GM12892 (cell line): ENCODE data around the gene MAP4.
"Not testable (repeated sequence)": the region's sequence is repeated elsewhere in the genome, so short reads cannot be mapped to it uniquely, and the experiment has no call there.

Experiments used
- DNase-seq: peaks from one replicate; pipeline ENCODE4 v3.0.0; 2011; ENCODE audit not compliant: insufficient read length
- FAIRE-seq: peaks from 2 replicates; lab custom pipeline; 2011; peaks lifted over from hg19 to GRCh38; lab: Jason Lieb, UNC
- POLR2A ChIP-seq: IDR thresholded peaks from 2 replicates; pipeline ENCODE4 v1.6.1; 2011; ENCODE audit warnings: low read depth, low read length, control low read depth
- POLR2AphosphoS5 ChIP-seq: IDR thresholded peaks from 2 replicates; pipeline ENCODE4 v1.6.1; 2011; ENCODE audit warnings: low read depth, low read length, control low read depth
- TAF1 ChIP-seq: IDR thresholded peaks from 2 replicates; pipeline ENCODE4 v1.6.1; 2011; ENCODE audit warnings: low read depth, mild to moderate bottlenecking, control low read depth, low read length, borderline replicate concordance

MAP4 gene

GRCh38 chr3:48030188-48030587, 14.0 kb upstream of the MAP4 start:
- no peak for TF ChIP-seq POLR2A
- no peak for TF ChIP-seq POLR2AphosphoS5
- TF ChIP-seq TAF1: no peak
- FAIRE-seq (no peak), DNase-seq (no peak)

GRCh38 chr3:48026951-48027908, 11.0 kb upstream of the MAP4 start:
- FAIRE-seq: no peak
- TF ChIP-seq TAF1 (no peak), POLR2AphosphoS5 (no peak), POLR2A (no peak)
- no peak for DNase-seq

GRCh38 chr3:48026098-48026497, 9.9 kb upstream of the MAP4 start:
- no peak for FAIRE-seq
- DNase-seq: no peak
- TF ChIP-seq TAF1 (no peak), POLR2A (no peak), POLR2AphosphoS5 (no peak)

GRCh38 chr3:48024401-48024800, 8.2 kb upstream of the MAP4 start:
- TF ChIP-seq POLR2A: no peak
- TF ChIP-seq POLR2AphosphoS5: no peak
- TF ChIP-seq TAF1: no peak
- FAIRE-seq: no peak
- no peak for DNase-seq

GRCh38 chr3:48023377-48023776, 7.2 kb upstream of the MAP4 start:
- FAIRE-seq (no peak), DNase-seq (no peak)
- TF ChIP-seq TAF1: no peak
- TF ChIP-seq POLR2AphosphoS5: no peak
- TF ChIP-seq POLR2A: no peak

GRCh38 chr3:48022178-48022577, 6.0 kb upstream of the MAP4 start:
- DNase-seq (no peak), FAIRE-seq (no peak)
- no peak for TF ChIP-seq TAF1
- no peak for TF ChIP-seq POLR2AphosphoS5
- no peak for TF ChIP-seq POLR2A

- DNase-seq (no peak), FAIRE-seq (no peak)
- no peak for TF ChIP-seq POLR2A
- no peak for TF ChIP-seq POLR2AphosphoS5
- no peak for TF ChIP-seq TAF1
Measured at GRCh38 chr3:48018841-48019240, 2.6 kb upstream of the MAP4 start.

- no peak for DNase-seq
- TF ChIP-seq TAF1 (no peak), POLR2A (no peak), POLR2AphosphoS5 (no peak)
- FAIRE-seq: no peak
Measured at GRCh38 chr3:48015431-48016180, 610 bp downstream of the MAP4 start.

GRCh38 chr3:48014358-48014757, 1.9 kb downstream of the MAP4 start:
- DNase-seq: no peak
- TF ChIP-seq POLR2AphosphoS5 (no peak), POLR2A (no peak), TAF1 (no peak)
- FAIRE-seq: no peak

GRCh38 chr3:48013288-48013980, 2.8 kb downstream of the MAP4 start:
- TF ChIP-seq TAF1 (no peak), POLR2AphosphoS5 (no peak), POLR2A (no peak)
- DNase-seq (no peak), FAIRE-seq (no peak)

GRCh38 chr3:48012659-48013058, 3.6 kb downstream of the MAP4 start:
- FAIRE-seq: no peak
- no peak for TF ChIP-seq POLR2A
- TF ChIP-seq POLR2AphosphoS5: no peak
- TF ChIP-seq TAF1: no peak
- DNase-seq: no peak

GRCh38 chr3:48008066-48008465, 8.2 kb downstream of the MAP4 start:
- DNase-seq, FAIRE-seq: not testable (repeated sequence)

- not testable (repeated sequence) for FAIRE-seq, DNase-seq
Measured at GRCh38 chr3:48007361-48007760, 8.9 kb downstream of the MAP4 start.

GRCh38 chr3:48006794-48007193, 9.4 kb downstream of the MAP4 start:
- not testable (repeated sequence) for FAIRE-seq, DNase-seq
